Sigmoid colon (tissue), 4 donors: Measurements from ENCODE around the gene SDF2.

Experiments used
- EP300 ChIP-seq, 4 donors: sonication (generic); formaldehyde crosslinking; IDR thresholded peaks; one replicate each; pipeline ENCODE4 v1.6.1; 2017; ENCODE audit warnings: antibody characterized with exemption in 4 of 4
- POLR2A ChIP-seq, 2 donors: fragments of 450-650 bp; IDR thresholded peaks; one replicate each; pipeline ENCODE4 v1.6.1; 2016; ENCODE audit warnings: antibody characterized with exemption in 2 of 2, mild to moderate bottlenecking in 2 of 2, moderate library complexity in 2 of 2
- POLR2AphosphoS5 ChIP-seq, 4 donors: sonication (generic); formaldehyde crosslinking; IDR thresholded peaks; one replicate each; pipeline ENCODE4 v1.6.1; 2017; ENCODE audit warnings: antibody characterized with exemption in 4 of 4
- TF ChIP-seq, protein P1 (sequence below), 4 experiments: fragments of 450-650 bp in 3 of 4; fragments of 200-600 bp in 1 of 4; IDR thresholded peaks; one replicate each; pipeline ENCODE4 v1.5.1; 2016 to 2019; ENCODE audit warnings: antibody characterized with exemption in 4 of 4, mild to moderate bottlenecking in 3 of 4, moderate library complexity in 2 of 4

DNA sequence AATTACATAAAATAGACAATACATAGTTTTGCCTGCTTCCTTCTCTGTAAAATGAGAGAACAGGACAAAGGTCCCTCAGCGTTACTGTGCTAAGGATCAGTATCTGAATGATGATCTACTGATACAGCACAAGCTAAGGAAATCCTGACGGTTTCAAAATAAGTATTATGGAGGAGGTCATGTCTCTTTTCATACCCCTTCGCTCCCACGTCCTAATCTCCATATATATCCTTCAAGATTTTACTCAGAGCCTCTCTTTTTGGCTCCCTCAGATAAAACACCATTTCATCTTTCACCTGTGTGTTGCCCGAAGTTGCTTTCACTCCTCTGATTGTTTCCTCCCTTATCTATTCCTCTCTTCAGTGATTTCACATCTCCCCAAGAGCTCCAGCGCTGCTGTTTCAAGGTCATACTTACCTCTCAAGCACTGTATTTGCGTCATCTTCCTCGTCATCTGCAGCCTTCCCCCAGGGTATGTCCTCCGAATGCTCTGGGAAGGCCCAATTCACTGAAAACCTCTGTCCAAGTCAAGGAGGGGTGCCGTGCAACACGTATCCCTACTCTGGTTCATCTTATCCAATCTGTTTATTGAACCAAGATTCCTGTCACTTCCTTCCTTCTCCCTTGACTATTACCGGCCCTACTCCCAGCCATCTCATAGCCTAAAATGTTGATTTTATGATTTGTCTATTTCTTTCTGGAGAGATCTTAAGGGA is 15.5 kb downstream of the SDF2 start:
- TF ChIP-seq, protein P1, sequence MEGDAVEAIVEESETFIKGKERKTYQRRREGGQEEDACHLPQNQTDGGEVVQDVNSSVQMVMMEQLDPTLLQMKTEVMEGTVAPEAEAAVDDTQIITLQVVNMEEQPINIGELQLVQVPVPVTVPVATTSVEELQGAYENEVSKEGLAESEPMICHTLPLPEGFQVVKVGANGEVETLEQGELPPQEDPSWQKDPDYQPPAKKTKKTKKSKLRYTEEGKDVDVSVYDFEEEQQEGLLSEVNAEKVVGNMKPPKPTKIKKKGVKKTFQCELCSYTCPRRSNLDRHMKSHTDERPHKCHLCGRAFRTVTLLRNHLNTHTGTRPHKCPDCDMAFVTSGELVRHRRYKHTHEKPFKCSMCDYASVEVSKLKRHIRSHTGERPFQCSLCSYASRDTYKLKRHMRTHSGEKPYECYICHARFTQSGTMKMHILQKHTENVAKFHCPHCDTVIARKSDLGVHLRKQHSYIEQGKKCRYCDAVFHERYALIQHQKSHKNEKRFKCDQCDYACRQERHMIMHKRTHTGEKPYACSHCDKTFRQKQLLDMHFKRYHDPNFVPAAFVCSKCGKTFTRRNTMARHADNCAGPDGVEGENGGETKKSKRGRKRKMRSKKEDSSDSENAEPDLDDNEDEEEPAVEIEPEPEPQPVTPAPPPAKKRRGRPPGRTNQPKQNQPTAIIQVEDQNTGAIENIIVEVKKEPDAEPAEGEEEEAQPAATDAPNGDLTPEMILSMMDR (IDR thresholded peaks at IDR 0.05), result no peak
- no peak for TF ChIP-seq EP300 (IDR thresholded peaks at IDR 0.05)
- no peak for TF ChIP-seq POLR2A (IDR thresholded peaks at IDR 0.05)
- TF ChIP-seq POLR2AphosphoS5 (IDR thresholded peaks at IDR 0.05), result no peak
